GM21447 (cell line): Measurements from ENCODE around the gene ZIC2.
"Not testable (repeated sequence)": the region's sequence is repeated elsewhere in the genome, so short reads cannot be mapped to it uniquely, and the experiment has no call there.

Source experiments
- ATAC-seq: cut with Tn5 transposase; IDR thresholded peaks from one replicate; pipeline ENCODE4 v1.9.1; 2021; ENCODE audit not compliant: unreplicated experiment

Gene ZIC2

DNA sequence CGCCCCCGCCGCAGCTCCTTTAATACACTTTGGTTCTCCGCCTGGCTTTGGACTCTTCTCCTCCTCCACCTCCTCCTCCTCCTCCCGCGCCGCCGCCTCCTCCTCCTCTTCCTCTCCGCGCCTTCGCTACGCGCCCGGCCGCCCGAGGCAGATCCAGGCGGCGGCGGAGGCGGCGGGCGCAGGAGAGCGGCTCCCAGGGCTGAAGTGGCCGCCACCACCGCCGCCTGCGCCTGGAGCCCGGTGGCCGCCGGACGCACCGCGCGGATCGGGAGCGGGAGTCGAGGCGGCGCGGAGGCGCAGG lies at the start of gene ZIC2:
ZIC2 (plus strand) TSS at position 50 of the 301 bp plus-strand sequence. CDS start 281 bp downstream, outside the sequence.
- ATAC-seq, result no peak

DNA sequence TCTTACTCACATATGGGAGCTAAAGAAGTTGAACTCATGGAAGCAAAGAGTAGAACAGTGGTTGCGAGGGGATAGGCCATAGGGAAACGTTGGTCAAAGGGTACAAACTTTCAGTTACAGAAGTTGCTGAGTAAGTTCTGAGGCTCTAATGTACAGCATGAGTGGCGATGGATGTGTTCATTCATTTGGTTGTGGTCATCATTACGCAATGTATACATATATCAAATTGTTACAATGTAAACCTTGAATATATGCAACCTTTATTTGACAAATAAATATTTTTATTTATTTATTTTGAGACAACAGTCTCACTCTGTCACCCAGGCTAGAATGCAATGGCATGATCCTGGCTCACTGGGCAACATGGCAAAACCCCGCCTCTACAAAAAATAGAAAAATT lies 48.7 kb upstream of the ZIC2 start:
- no peak for ATAC-seq

DNA sequence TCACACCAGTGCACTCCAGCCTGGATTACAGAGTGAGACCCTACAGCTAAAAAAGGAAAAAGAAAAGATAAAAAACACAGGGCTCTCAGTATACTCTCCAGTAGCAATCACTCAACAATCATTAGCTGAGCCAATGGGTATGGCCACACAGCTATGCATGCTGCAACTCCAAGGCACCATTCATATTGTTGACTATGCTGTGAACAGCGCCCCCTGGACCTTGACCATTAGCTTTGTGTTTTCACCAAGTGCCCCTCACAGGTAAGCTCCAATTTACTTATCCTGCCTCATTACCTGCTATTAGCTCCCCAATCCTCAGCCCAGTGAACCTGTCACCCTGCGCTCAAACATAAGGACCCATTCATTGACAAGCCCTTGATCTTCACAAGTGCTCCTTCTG lies 45.8 kb upstream of the ZIC2 start:
- no peak for ATAC-seq

DNA sequence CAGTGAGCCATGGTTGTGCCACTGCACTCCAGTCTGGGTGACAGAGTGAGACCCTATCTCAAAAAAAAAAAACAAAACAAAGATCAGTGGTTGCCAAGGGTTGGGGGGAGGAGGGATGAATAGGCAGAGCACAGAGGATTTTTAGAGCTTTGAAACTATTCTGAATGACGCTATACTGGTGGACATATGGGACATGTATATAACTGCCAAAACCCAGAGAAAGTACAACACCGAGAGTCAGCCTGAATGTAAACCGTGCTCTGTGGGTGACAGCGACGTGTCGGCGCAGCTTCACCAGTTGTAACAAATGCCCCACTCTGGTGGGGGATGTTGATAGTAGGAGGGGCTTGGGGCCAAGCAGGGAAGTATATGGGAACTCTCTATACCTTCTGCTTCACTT lies 42.9 kb upstream of the ZIC2 start:
- no peak for ATAC-seq

DNA sequence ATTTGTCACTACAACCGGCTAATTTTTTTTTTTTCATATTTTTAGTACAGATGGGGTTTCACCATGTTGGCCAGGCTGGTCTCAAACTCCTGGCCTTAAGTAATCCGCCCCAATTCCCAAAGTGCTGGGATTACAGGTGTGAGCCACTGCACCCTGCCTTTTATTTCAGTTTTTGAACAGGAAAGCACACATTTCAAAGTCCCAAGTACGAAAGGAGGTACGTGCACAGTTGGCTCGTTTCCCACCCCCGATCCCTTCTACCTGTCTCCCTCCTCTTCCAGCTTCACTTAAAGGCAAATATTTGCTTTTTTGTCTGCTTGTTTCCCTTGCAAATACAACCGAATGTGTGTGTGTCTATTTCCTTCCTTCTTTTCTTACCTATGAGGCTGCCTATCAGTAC lies 40.5 kb upstream of the ZIC2 start:
- no peak for ATAC-seq

DNA sequence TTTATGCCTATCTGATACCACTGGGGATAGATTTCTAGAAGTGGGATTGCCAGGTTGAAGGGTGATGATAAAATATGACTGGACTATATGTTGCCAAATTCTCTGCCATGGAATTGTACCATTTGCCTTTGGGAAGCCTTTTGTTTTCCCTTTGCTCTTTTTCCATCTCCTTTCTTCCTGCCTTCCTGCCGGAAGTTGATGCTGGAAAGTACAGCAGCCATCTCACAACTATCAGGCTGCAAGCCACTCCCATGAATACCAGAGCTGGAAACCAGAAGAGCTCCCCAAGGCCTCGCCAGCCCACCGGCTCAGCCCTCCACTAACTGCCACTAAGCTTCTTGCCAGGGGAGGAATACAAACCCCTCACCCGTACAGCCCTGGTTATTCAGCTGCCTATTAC lies 39.7 kb upstream of the ZIC2 start:
- ATAC-seq, result no peak

DNA sequence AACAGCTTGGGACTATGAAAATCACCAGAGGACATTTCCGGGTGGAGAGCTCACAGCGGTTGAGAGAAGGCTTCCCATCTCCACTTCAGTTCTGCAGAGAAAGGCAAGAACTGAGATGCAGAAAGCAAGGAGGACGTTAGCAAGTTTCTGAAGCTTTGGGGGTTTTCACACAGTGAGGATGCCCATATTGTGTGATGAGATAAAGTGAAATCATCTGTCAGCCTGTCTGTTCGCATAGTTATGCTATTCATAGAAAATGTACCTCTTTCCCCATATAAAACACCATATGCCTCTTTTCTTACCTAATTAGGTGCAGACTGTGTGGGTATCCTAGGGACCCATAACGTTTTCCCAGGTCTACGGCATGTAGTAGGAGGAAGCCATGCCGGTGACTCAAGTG lies 37.5 kb upstream of the ZIC2 start:
- no peak for ATAC-seq

DNA sequence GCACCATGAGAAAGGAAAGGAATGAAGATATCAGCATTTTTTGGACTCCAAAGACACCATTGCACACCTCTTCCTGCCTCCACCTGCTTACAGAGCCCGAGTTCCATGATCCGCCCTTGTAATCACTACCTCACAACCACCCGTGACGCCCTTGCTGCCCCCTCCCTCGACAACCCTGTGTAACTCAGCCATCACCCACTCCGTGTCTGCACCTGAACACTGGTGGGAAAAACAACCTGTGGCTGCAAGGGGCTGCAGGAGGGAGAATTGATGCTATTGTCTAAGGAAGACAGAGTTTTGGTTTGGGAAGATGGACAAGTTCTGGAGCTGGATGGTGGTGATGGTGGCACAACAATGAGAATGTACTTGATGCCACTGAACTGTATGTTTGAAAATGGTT lies 37.0 kb upstream of the ZIC2 start:
- ATAC-seq, result no peak

DNA sequence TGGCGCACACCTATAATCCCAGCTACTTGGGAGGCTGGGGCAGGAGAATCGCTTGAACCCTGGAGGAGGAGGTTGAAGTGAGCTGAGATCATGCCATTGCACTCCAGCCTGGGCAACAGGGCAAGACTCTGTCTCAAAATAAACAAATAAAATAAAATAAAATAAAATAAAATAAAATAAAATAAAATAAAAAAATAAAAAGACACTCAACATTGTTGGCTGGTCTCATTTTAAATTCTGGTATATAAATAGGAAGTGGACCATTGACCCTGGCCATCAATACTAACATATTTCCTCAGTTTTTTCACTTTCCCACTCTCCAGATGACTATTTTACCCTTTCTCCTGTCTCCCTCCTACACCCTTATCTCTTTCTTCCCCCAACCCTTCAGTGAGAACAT lies 36.1 kb upstream of the ZIC2 start:
- ATAC-seq, result not testable (repeated sequence)

DNA sequence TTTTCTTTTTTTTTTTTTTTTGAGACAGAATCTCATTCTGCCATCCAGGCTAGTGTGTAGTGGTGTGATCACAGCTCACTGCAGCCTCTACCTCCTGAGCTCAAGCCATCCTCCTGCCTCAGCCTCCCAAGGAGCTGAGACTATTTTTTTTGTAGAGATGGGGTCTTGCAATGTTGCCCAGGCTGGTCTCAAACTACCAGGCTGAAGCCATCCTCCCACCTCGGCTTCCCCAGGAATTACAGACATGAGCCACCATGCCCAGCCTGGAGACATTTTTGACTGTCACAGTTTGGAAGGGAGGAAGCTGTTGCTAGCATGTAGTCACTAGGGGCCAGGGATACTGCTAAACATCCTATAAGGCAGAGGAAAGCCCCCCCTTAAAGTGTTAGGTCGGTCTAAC lies 33.9 kb upstream of the ZIC2 start:
- ATAC-seq, result no peak

DNA sequence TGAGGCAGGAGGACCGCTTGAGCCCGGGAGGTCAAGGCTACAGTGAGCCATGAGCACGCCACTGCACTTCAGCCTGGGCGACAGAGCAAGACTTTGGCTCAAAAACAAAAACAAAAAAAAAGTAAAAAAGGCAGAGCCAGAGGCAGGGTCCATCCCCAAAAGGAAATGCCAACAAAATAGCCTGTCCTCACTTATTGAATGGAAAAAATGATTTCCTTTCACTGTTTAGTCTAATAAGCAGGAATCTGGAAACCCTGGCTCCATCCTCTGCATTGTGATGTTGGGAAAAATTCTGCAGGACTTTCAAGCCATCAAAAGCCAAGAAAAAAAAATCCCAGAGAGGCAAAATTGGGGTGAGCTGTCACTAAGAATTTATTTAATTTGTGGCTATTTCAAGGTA lies 33.2 kb upstream of the ZIC2 start:
- no peak for ATAC-seq

DNA sequence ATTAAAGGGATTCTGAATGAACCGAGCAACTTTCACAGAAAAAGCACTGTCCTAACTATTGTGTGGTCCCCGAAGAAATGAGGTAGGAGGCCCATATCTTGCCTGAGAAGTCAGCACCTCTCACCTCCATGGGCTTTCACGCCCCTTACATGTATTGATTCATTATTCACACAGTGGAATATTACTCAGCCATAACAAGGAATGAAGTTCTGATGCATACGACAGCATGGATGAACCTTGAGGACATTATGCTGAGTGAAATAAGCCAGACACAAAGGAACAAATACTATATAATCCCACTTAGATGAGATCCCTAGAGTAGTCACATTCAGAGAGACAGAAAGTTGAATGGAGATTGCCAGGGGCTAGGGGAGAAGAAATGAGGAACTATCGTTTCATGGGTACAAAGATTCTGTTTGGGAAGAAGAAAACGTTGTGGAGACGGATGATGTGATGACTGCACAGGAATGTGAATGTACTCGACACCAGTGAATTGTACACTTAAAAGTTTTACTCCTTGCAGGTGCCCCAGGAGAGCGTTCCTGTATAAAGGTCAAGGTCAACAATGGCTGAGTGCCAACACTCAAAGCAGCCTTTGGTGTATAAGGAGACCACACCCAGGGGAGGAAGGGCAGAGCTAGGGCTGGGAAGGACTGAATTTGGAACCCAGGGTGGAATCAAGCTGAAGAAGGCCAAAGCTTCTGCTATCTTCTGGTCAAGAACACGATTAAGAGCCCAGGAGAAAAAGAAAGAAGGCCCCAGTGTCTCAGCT lies 32.5 kb upstream of the ZIC2 start:
- no peak for ATAC-seq

DNA sequence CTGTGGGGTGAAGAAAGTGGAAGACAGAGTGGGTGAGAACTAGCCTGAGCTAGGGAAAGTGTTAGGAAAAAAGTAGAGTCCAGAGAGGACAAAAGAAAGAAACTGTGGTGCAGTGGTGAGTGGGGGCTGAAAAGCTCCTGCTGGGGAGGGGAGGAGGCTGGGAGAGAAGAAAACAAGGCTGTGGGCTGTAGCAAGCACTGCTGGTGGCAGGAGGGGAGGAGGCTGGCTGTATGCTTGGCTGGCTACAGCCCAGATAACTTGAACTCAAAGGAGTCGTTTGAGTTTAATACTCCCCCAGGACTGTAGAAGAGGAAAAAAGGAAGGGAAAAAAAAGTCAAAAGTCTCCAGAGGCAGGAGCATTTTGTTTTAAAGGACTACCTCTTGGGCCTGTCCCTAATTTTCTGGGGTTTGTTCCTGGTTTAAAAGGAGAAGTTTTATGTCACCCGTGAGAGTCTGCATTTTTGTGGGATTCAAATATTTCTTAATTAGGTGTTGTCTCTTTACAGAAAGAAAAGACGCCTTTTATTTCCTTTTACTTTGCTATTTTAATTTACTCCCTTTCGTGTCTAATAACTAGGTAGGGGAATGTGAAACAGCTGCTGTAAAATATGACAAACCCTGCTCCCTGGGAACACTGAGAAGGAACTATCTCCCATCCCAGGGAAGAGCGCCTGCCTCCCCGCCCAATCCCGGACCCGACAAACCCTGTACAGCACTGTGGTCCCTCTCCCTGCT lies 31.7 kb upstream of the ZIC2 start:
- no peak for ATAC-seq

DNA sequence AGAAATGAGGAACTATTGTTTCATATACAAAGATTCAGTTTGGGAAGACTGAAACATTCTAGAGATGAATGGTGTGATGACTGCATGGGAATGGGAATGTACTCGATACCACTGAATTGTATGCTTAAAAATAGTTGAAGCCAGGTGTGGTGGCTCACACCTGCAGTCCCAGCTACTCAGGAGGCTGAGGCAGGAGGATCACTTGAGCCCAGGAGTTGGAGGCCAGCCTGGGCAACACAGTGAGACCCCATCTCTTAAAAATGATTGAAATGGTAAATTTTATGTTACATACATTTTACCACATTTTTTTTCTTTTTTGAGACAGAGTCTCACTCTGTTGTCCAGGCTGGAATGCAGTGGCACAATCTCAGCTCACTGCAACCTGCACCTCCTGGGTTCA lies 29.9 kb upstream of the ZIC2 start:
- not testable (repeated sequence) for ATAC-seq

DNA sequence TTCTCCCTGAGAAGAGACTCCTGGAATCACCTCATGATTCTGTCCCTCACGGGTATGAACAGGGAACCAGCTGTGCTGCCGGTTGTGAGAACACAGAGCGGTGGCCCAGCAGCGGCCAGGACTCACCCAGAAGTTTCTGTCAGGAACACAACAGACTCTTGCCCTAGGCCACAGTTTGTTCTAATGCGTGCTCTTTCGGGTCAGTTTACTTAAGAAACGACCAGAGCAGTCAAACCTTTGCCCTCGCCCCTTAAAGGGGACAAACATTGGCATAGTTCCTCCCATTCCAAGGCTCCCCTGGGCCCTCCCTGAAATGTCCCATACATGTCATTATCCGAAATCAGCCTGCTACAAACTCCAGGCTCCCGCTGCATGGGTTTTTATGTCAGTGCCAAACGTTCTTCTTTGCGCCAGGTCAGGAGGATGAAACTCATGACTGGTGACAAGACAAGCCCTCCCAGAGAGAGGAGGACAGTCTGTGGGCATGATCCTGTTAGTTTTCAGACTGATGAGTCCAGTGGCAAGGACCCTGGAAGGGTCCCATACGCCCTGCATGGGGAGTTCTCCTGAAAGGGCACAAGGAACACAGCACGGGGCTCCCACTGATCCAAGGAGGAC lies 28.3 kb upstream of the ZIC2 start:
- no peak for ATAC-seq

DNA sequence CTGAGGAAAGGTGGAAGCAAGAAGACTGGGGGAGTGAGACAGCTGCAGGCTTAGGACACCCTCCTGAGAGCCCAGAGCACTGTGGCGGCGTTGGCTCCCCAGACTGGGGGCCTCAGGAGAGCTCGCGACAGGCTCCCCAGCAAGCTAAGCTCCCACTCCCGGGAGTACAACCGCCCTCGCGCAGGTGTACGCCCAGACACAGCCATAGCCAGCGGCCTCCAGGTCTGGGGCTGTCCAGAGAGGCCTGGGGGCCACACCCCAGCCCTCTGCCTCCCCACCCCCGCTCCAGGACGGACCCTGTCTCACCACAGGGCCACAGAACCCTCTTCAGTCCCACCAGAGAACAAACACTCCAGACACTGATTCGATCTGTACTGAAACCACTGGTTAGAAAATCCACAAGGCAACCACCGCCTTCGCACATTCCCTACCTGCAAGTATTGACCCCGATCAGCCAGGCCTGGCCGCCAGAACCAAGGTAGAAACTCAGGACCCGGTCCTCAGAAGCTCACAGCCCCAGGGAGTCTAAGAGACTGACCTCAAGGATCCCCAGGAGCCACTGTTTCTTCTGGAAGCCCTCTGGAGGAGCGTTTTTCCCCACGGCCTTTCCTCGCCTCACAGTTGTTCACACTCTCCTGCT lies 26.4 kb upstream of the ZIC2 start:
- ATAC-seq, result no peak

DNA sequence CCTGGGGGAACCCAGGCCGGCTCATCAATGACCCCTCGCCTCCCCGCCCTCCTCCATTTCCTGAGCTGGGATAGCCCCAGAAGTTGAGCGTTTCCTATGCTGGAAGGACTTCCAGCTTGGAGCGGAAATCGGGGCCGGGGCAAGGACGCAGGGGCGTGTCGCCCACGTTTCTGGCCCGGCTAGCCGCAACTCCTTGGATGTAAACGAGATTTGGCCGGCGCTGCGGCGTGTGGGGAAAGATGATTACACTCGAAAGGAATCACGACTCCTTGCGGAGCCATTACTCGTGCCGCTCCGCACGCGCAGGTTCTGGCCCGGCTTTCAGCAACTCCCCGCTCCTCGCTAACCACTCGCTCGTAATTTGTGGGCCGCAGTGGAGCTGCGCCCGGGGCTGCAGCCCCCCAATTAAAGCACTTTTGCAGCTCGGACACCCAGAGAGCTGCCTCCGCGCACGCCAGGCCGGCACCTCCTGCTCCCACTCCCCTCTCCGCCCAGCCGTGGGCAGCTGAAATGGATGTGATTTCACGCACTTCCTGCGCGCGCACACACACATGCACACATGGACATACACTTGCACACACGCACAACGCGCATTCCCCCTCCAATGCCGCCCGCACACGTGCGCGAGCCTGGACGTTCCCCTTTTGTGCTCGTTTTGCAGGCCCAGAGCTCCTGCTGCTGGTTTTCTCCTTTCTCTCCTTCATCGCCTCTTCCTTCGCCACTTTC lies 25.7 kb upstream of the ZIC2 start:
- no peak for ATAC-seq

DNA sequence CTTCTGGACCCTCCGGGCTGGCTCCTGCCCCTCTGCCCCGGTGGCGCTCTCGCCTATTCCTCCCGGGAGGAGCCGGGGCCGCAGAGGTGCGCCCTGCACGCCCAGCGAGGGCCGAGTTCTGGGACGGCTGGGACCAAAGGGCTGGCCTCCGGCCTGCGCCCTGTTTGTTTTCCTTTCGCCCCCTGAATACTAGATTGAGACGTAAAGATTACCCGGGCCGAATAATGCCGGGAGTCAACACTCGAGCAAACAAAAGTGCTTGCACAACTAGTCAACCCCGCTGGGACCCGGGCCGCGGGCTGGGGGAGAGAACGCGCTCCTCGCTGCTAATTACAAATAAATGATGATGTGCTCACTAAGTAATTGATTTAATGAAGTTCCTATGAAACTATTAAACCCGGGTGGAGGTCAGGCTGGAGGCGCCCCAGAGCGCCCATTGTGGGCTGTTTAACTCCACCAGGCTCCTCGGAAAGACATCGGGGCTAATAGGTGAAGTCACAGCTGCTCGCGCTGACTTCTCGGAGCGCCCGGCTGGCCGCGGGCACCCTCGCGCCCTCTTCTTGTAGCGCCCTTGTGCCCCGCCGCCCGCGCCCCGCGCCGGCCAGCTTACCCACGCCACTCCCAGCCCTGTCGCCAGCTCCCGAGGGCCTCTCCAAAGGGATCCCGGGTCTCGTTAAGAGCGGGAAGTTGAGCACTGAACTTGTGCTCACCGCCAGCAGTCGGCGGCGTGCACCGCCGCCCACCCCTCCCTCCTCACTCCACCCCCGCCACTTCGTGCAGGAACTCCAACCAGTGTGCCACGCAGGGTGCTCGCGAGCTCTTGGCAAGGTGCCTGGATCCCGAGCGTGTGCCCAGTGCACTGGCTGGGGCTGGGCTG lies 24.9 kb upstream of the ZIC2 start:
- ATAC-seq, result no peak

DNA sequence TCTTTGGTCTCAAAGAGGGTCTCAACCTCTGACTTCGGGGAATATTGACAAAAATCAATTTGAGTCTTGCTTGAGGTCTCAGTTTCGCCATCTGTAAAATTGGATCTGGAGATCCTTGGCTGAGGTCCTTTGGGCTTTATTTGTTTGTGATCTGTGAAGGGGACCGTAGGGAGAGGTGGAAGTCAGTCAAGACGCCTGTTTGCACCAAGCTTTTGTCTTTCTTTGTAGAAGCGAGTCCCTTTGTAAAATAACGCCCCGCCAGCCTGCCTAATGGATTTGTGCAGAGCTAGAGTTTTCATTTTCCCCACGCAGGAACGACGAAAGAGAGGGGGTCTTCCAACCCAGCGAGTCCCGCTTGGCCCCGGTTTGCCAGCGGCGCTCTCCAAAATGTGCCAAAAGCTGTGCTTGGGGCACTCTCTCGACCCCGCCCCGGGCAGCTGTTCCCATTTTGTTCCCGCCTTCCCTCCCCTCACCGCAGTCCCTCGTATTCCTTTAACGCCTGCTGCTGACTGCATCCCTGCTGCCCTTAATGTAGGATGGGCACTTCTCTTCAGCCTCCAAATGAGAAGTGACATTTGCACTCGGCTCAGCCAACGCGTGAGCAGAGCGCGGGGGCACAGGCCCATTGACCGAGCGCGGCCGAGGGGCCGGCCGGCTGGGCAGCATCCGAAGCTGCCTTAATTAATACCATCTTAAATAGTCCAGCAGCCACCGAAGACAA lies 23.0 kb upstream of the ZIC2 start:
- no peak for ATAC-seq

DNA sequence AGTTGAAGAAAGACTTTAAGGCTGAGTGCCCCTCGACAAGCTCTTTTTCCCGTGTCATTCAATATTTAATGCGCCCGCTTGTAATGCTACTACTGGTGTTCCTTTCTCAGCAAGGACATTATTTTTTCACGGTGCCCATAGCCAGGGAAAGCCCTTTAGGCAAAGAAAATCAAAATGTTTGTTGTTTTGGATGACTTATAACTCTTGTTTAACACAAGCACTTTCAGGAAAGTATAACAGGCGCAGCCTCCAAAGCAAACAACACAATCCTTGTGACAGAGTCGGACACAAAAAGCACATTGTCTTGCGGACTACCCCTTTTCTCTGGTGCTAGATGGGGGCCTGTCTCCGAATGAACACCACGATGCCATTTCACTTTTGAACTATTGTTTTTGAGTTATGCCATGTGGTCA lies 22.5 kb upstream of the ZIC2 start:
- ATAC-seq, result no peak
